Esophagus mucosa (tissue), 1 donor: ENCODE measurements around the gene TLR9. TPM values are rescaled to one million over a fixed set of nuclear protein-coding genes. Genes with fewer than 3 reads are reported as not detected.
A peak's percentile ranks its signal among the peaks of the same experiment; 100 is the strongest.
"Not testable (repeated sequence)": the region's sequence is repeated elsewhere in the genome, so short reads cannot be mapped to it uniquely, and the experiment has no call there.

Source experiments
- ATAC-seq: fragments of 200-7000 bp; cut with Tn5 transposase; one replicate; pipeline ENCODE4 v1.9.1; 2020
- total RNA-seq: library from RNA; stranded (reverse); gene quantifications from one replicate; pipeline ENCODE4 v1.2.4, GENCODE V29; 2023
- donor health status: DM: yes; HTN: yes; CAD: no.

Gene TLR9, protein sequence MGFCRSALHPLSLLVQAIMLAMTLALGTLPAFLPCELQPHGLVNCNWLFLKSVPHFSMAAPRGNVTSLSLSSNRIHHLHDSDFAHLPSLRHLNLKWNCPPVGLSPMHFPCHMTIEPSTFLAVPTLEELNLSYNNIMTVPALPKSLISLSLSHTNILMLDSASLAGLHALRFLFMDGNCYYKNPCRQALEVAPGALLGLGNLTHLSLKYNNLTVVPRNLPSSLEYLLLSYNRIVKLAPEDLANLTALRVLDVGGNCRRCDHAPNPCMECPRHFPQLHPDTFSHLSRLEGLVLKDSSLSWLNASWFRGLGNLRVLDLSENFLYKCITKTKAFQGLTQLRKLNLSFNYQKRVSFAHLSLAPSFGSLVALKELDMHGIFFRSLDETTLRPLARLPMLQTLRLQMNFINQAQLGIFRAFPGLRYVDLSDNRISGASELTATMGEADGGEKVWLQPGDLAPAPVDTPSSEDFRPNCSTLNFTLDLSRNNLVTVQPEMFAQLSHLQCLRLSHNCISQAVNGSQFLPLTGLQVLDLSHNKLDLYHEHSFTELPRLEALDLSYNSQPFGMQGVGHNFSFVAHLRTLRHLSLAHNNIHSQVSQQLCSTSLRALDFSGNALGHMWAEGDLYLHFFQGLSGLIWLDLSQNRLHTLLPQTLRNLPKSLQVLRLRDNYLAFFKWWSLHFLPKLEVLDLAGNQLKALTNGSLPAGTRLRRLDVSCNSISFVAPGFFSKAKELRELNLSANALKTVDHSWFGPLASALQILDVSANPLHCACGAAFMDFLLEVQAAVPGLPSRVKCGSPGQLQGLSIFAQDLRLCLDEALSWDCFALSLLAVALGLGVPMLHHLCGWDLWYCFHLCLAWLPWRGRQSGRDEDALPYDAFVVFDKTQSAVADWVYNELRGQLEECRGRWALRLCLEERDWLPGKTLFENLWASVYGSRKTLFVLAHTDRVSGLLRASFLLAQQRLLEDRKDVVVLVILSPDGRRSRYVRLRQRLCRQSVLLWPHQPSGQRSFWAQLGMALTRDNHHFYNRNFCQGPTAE
- total RNA-seq, result 0.04 TPM

DNA sequence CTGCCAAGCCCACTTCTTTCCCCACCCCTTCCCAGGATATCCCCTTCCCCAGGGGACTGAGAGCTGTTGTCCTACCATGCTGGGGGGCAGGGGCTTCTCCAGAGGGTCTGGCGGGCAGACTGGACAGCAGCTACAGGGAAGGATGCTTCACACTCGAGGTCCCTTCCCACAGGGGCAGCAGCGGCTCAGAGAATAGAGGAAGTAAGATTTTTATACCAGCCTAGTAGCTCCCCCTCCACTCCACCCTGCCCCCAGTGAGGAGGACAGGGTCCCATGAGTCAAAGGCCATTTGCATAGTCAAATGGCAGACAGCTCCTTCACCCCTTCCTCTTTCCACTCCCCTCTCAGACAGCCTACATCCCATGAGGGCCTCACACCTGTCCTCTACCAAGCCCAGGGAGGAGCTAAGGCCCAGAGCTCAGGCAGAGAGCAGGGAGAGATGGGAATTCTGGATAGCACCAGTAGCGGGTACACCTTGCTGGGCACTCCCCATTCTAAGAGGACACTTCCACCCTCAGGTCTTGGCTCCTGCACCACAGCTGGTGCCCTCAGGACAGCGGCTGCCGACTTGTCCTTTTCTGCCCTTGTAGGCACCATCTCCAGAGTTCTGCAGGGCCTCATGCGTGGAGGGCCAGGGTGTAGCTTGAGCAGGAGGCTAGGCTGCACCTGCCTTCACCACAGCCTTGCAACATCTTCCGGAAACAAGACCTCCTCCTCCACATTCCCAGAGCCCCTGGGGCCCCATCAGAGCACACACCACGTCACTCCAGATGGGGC is at the start of gene TLR9:
Gene TLR9, minus strand, starts transcription at position 194 of the 777 bp plus-strand sequence. Its CDS starts 116 bp downstream, at position 78.
- peak; percentile 43 for ATAC-seq

DNA sequence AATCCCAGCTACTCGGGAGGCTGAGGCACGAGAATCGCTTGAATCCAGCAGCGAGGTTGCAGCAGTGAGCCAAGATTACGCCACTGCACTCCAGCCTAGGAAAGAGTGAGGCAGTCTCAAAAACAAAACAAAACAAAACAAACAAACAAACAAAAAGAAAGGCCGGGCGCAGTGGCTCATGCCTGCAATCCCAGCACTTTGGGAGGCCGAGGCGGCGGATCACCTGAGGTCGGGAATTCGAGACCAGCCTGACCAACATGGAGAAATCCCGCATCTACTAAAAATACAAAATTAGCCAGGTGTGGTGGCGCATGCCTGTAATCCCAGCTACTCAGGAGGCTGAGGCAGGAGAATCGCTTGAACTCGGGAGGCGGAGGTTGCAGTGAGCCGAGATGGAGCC is 49.3 kb upstream of the TLR9 start:
- ATAC-seq, result not testable (repeated sequence)

DNA sequence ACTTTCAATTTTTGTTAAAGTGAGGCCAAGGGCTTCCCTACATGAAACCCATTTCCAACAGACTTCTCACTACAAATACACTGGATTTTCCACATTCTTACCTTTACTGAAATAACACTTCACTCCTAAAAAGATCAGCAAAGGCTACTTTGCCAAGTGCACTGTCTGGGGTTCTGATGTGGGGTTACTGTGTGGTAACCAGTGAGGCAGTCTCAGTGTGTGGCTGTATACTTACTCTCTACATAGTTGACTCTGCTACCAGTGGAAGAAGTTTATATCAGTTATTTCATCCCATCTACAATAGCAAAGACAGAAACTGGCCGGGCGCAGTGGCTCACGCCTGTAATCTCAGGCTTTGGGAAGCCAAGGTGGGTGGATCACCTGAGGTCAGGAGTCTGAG is 47.4 kb upstream of the TLR9 start:
- no peak for ATAC-seq

DNA sequence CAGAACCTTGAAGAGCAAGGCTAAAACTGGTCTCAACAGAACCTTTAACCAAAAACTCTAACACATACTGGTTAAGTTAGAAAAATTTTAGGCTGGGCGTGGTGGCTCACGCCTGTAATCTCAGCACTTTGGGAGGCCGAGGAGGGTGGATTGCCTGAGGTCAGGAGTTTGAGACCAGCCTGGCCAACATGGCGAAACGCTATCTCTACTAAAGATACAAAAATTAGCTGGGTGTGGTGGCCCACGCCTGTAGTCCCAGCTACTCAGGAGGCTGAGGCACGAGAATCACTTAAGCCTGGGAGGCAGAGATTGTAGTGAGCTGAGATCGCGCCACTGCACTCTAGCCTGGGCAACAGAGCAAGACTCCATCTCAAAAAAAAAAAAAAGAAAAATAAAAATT is 46.7 kb upstream of the TLR9 start:
- ATAC-seq, result not testable (repeated sequence)

DNA sequence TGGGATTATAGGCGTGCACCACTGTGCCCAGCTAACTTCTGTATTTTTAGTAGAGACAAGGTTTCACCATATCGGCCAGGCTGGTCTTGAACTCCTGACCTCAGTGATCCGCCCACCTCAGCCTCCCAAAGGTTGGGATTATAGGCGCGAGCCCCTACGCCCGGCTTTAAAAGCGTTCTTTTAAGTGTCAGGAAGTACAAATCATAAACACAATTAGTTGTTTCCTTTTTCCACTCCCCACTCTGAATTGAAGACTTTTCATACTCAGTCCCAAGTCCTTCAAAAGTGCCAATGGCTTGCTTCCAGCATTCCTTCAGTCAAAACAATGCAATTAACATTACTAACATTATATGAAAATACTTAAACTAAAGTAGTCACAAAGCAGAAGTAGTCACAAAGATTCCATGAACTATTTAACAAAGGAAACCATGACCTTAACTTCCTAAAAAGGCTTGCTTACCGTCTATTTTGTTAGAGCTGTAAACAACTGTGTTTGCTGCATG is 44.9 kb upstream of the TLR9 start:
- no peak for ATAC-seq

DNA sequence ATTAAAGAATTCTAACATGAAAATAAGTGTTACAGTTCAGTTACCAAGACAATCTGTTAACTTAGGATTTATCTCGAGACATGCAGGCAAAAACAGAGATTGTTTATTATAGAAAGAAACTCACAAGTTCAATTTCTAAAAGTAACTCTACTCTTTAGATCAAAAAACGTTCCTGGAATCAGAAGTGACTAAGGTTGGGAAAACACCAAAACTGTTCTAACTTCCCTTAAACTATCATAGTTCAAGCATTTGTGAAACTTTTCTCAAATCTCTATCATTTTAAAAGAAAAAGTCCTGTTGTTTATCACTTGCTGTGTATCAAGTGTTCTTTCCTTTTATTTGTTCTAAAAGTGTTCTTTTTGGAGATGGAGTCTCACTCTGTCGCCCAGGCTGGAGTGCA is 44.3 kb upstream of the TLR9 start:
- ATAC-seq, result no peak

DNA sequence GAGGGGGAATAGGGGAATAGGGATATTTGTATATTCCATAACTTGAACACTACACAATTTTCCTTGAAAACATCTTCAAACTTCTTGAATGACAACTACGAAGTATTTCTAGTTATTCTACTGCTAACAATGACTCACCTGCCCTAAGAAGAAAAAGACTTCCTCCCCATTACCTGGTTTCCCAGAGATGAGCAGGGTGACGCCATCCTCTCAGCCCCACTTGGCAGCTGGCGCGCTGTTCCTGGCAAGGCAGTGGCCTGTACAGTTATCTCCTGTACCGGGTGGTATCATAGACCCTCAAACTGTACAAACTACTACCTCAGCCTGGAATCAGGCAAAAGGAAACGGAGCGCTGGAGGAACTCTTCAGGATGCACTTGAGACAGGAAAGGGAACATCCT is 42.6 kb upstream of the TLR9 start:
- ATAC-seq, result peak; percentile 83

DNA sequence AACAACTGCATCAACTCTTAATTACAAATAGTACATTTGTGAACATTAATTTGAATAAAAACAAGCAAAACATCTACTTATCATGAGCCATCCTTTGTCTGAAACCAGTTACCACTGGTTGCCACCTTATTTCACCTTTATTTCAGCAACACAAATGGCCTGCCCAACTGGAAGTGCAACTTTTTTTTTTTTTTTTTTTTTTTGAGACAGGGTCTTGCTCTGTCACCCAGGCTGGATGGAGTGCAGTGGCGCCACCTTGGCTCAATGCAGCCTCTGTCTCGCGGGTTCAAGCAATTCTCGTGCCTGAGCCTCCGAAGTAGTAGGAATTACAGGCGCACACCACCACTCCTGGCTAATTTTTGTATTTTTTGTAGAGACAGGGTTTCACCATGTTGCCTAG is 39.9 kb upstream of the TLR9 start:
- peak; percentile 50 for ATAC-seq

DNA sequence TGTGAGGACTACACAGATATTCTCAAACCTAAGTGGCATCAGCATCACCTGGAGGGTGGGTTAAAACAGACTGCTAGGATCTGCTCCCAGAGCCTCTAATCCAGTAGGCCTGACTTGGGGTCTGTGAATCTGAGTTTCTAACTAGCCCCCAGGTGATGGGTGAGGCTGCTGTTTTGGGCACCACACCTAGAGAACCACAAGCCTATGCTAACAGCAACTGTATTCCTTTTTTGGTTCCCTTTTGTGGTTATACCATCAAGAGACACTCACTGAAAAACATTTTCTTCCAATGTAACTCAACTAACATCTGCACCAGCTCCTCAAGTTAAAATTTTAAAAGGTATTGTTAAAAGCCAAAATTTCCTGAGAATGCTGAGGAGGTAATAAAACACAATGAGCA is 37.0 kb upstream of the TLR9 start:
- ATAC-seq, result no peak

DNA sequence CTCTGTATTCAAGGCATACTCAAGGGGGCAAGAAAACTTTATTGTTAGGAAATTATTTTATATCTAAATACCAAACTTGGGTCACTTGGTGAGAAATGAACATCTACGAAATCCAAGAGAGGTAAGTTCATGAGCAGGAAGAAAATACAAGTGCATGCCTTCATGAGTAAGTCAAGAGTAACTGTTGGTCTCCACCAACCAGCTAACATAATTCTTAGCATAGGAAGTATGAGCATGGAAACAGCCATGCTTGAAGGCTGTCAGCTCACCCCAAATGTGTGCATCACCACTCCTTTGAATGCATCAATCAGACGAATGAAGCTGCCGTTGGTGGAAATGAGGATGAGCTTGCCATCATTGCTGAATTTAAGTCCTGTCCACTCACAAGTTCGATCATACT is 34.0 kb upstream of the TLR9 start:
- ATAC-seq, result no peak

DNA sequence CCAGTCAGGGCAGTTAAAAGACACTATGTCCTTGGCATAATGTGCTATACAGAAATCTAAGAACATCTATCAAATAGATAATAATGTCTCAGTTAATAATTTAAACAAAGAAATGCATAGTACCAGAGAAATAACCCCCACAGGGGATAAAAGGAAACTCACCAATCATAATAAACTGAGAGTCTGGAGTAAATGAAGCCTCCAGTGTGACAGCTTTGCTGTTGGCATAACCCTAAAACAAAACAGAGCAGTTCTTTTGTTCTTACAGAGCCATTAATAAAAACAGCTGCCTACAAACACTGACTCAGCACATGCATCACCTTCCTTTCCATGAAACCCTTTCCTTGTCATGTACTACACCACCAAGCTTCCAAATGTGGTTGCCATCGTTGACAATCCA is 33.6 kb upstream of the TLR9 start:
- peak; percentile 70 for ATAC-seq

DNA sequence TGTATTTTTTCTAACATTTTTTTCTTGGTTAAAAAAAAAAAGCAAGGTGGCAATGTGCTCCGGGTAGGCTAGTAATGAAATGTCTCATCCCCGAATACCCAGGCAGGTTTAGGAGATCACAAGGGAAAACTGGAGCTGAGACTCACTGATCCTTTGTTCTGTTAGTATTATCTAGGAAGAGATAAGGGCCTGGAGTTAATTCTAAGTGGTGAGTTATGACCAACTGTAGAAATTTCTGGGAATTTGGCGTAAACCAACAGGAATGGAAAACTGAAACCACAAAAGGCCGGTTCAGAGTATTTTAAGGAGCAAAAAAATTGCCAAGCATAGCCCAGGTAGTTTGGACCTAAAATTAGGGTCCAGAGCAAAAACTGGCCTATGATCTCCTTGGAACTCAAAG is 32.5 kb upstream of the TLR9 start:
- ATAC-seq, result no peak

DNA sequence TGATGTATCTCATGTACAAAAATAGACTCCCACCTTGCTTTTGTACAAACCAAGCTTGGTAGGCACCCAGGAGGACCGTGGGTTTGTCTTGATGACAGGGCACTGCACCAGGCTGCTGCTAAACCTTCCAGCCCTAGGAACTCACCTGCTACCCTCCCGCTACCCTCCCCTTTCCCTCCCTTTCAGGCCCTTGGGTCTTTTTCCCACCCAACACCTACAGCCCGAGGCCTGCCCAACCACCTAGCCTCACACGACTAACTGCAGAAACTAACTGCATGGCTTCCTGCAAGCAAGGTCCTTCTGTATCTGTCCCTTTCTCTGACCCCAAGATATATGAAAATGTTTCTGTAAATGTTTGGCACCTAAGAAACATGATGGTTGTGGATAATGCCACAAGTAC is 31.2 kb upstream of the TLR9 start:
- no peak for ATAC-seq

DNA sequence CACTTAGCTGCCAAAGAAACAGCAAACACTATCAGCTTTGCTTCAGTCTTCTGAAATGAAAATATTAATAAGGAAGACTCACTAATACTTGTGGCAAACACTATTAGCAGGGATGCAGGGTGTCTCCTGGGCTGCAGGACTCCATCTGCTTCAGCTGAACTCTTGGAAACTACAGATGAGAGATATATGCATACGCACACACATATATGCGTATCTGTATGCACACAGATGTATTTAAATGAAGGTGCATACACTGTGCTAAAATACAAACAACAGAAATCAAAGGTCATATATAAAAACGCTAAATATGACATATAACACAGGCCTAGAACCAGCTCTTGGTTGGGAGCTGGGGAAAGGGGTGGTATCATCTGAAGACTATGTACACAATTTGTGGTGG is 30.7 kb upstream of the TLR9 start:
- ATAC-seq, result no peak

DNA sequence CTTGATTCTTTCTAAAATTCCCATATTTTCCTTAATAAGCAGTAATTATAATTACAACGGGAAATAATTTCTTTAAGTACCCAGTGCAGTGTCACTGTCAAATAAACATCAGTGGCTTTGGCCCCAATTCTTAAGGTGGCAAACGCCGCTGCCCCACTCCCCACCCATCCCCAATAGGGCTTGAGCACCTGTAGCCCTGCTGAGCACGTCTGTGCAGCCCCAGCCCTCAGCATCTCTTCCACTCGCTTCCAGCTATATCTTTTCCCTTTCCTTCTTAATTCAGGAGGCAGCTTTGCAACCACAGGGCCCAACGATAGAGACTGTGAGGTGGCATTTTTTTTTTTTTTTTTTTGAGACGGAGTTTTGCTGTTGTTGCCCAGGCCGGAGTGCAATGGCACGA is 29.2 kb upstream of the TLR9 start:
- ATAC-seq, result no peak

DNA sequence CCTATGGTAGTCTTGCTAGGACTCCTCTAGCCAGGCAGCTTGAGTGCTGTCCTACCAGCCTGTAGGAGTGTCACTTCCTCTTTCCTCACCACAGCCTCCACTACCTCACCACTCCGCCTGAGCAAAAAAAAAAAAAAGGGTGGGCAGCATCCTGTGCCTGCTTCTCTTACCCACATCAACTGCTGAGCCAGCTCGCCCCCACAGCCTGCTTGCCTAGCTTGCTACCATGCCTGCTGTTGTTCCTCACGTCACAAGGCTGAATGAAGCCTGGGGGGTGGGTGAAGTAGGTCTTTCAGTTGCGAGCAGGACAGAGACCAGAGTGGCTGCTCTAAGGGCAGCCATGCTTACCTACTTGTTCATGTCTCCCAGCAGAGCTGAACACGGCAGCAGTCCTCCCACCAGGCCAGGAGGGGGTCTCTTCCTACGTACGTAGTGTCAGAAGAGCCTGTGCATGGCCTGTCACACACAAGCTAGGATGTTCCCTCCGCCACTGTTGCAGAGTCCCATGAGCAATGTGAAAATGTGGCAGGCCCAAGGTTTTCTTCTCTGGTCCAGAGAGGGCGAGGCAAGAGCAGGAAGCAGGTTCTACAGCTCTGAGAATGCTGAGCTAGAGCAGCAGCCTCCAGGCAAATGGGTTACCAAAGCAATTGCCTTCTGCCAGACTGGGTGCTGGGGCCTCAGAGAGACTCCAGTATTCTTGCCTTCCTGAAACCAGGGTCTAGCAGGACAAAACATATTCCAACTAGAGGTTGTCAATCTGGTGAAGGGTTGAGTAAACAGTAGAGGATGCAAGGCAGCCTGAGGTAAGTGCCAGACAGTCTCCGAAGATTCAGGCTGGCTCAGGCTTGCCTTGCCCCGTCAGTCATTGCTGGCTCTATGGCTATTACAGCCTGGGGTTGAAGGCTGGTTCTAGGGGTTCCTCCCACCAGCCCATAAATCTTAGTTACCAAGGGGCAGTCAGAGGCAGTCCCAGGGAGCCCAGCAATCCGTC is 28.2 kb upstream of the TLR9 start:
- peak; percentile 76 for ATAC-seq

DNA sequence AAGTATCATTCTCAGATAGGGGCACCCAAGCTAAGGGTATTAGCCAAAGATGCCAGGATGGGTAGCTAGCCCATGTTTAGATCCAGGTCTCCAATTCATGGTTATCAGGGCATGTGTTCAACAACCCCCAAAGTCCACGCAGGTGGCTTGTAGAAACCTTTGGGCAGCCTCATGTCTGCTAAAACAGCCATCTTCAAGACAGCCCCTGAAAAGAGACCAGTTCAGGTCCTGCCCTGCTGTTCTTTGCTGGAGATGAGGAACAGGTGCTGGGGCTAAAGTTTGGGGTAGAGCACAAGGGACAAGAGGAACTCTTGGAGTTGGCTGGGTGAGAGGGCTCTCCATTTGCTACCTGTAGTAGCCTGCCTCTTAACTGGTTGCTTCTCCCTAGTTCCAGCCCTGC is 24.7 kb upstream of the TLR9 start:
- ATAC-seq, result no peak

DNA sequence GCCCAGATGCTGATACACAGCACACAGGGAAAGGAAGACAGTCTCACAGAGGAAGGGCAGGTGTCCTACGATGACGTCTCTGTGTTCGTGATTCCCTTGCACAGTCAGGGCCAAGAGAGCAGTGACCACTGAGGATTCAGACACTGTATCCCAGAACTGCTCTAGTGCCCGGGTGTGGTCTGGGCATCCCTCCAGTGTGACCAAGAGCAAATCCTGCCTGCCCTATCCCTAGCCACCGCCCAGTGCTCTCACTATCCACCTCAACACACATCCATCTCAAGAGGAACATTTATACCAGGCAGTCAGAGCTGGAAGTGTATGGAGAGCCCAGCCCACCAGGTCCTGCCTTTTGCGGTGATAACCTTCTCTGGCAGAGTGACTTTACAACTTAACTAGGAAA is 24.2 kb upstream of the TLR9 start:
- ATAC-seq, result no peak

DNA sequence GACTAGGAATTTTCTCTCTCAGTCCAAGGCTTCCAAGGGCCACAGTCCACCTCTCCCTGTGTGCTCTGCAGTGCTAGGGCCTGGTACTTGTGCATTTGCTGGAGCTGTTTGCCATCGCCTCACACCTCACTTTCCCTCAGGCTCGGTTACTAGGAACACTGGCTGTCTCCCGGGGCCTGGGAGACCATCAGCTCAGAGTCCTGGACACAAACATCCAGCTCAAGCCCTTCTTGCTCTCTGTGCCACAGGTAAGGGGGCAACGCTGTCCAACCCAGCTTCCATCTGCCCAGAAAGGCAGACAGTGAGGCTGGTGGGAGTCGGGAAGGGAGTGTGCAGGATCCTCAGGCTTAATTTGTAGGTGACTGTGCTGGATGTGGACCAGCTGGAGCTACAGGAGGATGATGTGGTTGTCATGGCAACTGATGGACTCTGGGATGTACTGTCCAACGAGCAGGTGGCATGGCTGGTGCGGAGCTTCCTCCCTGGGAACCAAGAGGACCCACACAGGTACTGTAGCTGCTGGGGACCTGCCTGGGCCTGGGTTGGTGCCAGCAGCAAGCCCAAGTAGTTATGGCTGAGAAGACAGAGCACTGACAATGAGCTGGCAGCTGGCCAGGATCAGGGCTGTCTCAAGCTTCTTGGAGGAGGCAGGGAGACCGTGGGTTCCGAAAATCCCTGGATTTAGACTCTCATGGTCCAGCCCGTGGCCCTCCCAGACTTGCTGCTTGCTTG is 23.5 kb upstream of the TLR9 start:
- no peak for ATAC-seq

DNA sequence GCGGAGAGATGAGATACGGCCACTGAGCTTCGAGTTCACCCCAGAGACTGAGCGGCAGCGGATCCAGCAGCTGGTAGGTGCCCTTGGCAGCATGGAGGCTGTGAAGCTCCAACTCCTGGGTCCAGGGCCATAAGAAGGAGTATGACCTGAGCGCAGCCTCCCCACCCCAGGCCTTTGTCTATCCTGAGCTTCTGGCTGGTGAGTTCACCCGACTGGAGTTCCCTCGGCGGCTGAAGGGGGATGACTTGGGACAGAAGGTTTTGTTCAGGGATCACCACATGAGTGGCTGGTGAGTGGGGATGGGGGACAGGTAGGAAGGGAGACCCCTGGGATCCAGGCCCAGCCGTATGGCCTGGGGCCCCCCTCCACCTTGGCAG is 22.7 kb upstream of the TLR9 start:
- no peak for ATAC-seq
